ENCODE measurements around the gene FAM174A.

The FAM174A gene

DNA sequence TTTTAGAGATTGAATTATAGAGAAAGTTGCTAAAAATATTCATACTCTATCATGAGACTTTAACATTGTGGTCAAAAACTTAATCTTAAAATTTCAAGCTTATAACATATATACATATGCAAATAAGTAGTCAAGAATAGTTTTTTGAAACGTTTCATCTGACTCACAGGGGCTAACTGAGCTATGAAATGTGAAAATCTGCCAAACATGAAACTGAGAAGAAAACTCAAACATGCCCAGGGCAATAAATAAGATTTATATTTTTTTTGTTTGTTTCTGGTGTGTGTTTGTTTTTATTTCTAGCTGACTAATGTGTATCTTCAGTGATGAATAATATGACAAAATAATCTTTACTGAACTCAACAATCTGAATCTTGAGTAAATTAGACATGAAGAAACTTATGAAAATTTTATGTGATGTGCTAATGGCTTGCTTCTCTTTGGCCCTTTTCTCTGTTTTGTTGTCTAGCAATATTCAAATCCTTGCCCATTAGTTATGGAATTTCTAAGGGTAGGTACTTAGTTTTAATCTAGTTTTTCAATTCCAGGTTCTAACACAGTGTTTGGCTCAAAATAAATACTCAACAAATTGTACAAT lies 99.9 kb downstream of the FAM174A start:
- TF ChIP-seq CTCF (IDR thresholded peaks at IDR 0.05; ENCODE audit: low read depth, low read length), result no peak
- H3K36me3 ChIP-seq, result no peaks in the 10 kb centered on the region
- H3K4me3 ChIP-seq (ENCODE audit: low read depth, low read length), result no peak overlapping the region
- H3K27ac ChIP-seq, result no peak overlapping the region
- H3K9me3 ChIP-seq (ENCODE audit: severe bottlenecking), result no peaks in the 10 kb centered on the region
- H3K27me3 ChIP-seq (ENCODE audit: insufficient read depth, low read depth, severe bottlenecking), result no peaks in the 10 kb centered on the region
- no peak for DNase-seq

All from WERI-Rb-1 (cell line).